Suprapubic skin (tissue), 4 donors: ENCODE measurements around the gene HIF3A. TPM values are rescaled to one million over a fixed set of nuclear protein-coding genes. Genes with fewer than 3 reads are reported as not detected.

Source experiments
- DNase-seq, 2 donors: peaks; one replicate each; pipeline ENCODE4 v3.0.0-alpha.2; 2019; ENCODE audit warnings: low spot score in 2 of 2
- H3K27ac ChIP-seq: fragments of 200-600 bp; sonication (generic); one replicate; pipeline ENCODE4 v1.5.1; 2019
- H3K27me3 ChIP-seq: fragments of 200-600 bp; sonication (generic); one replicate; pipeline ENCODE4 v1.5.1; 2019
- H3K36me3 ChIP-seq: fragments of 200-600 bp; sonication (generic); one replicate; pipeline ENCODE4 v1.5.1; 2019
- H3K4me1 ChIP-seq: fragments of 200-600 bp; sonication (generic); one replicate; pipeline ENCODE4 v1.5.1; 2019
- H3K4me3 ChIP-seq: fragments of 200-600 bp; sonication (generic); one replicate; pipeline ENCODE4 v1.5.1; 2019; ENCODE audit warnings: mild to moderate bottlenecking
- H3K9me3 ChIP-seq: fragments of 200-600 bp; sonication (generic); one replicate; pipeline ENCODE4 v1.5.1; 2019
- EP300 ChIP-seq: sonication (generic); formaldehyde crosslinking; IDR thresholded peaks from one replicate; pipeline ENCODE4 v1.6.1; 2017; ENCODE audit warnings: antibody characterized with exemption
- POLR2A ChIP-seq, 2 donors: fragments of 450-650 bp; IDR thresholded peaks; one replicate each; pipeline ENCODE4 v1.6.1; 2017; ENCODE audit warnings: antibody characterized with exemption in 2 of 2, mild to moderate bottlenecking in 2 of 2, moderate library complexity in 2 of 2
- POLR2AphosphoS5 ChIP-seq, 3 donors: sonication (generic); formaldehyde crosslinking; IDR thresholded peaks; one replicate each; pipeline ENCODE4 v1.6.1; 2017; ENCODE audit warnings: antibody characterized with exemption in 3 of 3
- WGBS: methylation state at CpG from one replicate; pipeline ENCODE4 v1.1.5; 2018; 5-methylcytosine and 5-hydroxymethylcytosine counted together
- total RNA-seq, 4 donors: library from RNA; depleted of rRNA; stranded (reverse); fragments of >200 nt; gene quantifications; one replicate each; pipeline ENCODE4 v1.1.0, GENCODE V29; 2016
- TF ChIP-seq, protein P1 (sequence below), 2 donors: fragments of 200-600 bp in 1 of 2; fragments of 450-650 bp in 1 of 2; sonication (generic) in 1 of 2; IDR thresholded peaks; one replicate each; pipeline ENCODE4 v1.5.1; 2016 to 2019; ENCODE audit warnings: antibody characterized with exemption in 2 of 2, mild to moderate bottlenecking in 1 of 2, moderate library complexity in 1 of 2

Gene HIF3A
- total RNA-seq, 4 donors from 2014 or later: 6.6 to 30.0 (median 18.5) TPM

DNA sequence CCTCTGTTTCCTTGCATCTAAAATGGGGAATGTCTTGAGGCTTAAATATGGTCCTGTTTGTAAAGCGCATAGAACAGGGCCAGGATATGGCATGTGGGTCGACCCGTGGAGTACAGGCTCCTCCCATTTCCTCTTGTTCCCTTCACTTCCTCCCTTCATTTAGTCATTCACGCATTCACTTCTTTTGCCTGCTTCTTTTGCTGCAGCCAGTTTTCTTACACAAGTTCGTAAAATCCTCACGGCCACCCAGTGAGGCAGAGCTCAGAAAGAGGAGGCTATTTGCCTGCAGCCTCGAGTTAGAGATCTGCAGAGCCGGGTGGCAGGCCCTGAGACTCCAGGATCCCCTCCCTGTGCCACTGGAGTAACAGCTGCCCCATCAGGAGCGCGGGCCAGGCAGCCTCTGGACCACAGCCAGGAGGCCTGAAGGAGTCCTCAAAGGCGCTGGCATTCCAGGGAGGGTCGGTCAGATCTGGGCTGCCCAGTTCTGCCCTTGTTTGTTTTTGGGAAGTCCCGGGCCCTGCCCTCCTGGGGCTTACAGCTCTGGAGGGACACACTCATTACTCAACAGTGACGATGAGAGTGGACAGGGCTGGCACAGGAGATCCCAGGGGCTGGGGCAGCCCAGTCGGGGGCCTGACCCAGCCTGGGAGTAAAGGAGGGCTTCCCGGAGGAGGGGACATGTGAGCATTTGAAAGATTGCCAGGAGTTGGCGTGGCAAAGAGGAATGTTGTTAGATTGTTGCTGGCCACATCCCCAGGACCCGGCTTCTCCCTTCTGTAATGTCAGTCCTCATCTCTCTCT, 54.6 kb downstream of the HIF3A start:
- H3K27me3 ChIP-seq: no peaks in the 10 kb centered on the region
- 25% methylated on average over 14 of the region's 18 CpGs for WGBS

DNA sequence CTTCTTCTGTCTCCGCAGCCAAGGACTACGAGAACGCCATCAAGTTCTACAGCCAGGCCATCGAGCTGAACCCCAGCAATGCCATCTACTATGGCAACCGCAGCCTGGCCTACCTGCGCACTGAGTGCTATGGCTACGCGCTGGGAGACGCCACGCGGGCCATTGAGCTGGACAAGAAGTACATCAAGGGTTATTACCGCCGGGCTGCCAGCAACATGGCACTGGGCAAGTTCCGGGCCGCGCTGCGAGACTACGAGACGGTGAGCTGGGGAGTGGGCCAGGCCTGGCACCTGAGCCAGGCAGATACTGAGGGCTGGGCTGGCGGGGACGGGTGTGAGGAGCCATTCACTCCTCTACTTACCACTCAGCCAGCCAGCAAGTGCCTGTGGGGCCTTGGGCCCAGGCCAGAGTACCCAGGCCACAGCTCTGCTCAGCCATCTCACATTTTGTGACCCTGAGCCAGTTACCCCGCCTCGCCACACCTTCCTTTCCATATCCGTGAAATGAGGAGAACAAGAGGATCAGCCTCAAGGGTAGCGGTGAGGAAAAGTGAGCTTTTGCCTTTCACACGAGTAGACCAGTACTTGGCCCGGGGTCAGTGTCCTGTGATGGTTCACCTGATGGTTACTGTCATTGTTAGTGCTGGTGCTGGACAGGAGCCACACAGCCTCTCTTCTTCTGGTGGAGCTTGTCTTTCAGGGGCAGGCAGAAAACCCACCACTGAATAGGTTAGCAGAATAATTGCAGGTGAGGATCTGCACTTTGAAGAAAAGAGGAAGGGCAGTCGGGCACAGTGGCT, 57.1 kb downstream of the HIF3A start:
- TF ChIP-seq, protein P1, sequence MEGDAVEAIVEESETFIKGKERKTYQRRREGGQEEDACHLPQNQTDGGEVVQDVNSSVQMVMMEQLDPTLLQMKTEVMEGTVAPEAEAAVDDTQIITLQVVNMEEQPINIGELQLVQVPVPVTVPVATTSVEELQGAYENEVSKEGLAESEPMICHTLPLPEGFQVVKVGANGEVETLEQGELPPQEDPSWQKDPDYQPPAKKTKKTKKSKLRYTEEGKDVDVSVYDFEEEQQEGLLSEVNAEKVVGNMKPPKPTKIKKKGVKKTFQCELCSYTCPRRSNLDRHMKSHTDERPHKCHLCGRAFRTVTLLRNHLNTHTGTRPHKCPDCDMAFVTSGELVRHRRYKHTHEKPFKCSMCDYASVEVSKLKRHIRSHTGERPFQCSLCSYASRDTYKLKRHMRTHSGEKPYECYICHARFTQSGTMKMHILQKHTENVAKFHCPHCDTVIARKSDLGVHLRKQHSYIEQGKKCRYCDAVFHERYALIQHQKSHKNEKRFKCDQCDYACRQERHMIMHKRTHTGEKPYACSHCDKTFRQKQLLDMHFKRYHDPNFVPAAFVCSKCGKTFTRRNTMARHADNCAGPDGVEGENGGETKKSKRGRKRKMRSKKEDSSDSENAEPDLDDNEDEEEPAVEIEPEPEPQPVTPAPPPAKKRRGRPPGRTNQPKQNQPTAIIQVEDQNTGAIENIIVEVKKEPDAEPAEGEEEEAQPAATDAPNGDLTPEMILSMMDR (IDR thresholded peaks at IDR 0.05): no peak
- TF ChIP-seq POLR2AphosphoS5 (IDR thresholded peaks at IDR 0.05): no peak
- no peak for TF ChIP-seq EP300
- no peak for TF ChIP-seq POLR2A (IDR thresholded peaks at IDR 0.05)
- no peaks in the 10 kb centered on the region for H3K9me3 ChIP-seq
- H3K27ac ChIP-seq: no peak overlapping the region
- peaks cover 40% of the 10 kb centered on the region for H3K36me3 ChIP-seq
- H3K4me3 ChIP-seq: no peak overlapping the region
- peaks cover 32% of the 10 kb centered on the region for H3K4me1 ChIP-seq
- WGBS: 63% methylated on average over 22 of the region's 28 CpGs
- no peak for DNase-seq
- no peaks in the 10 kb centered on the region for H3K27me3 ChIP-seq

More for the DNA sequence above, 54.6 kb downstream of the HIF3A start:
- DNase-seq: peak in 1 of 2 donors; percentile 85
- Histone ChIP-seq H3K36me3 (peaks cover 35% of the 10 kb centered on the region), H3K9me3 (no peaks in the 10 kb centered on the region), H3K4me3 (no peak overlapping the region), H3K4me1 (peaks cover 50% of the 10 kb centered on the region), H3K27ac (peak overlapping the region; percentile 59)
- TF ChIP-seq, protein P1 (IDR thresholded peaks at IDR 0.05): no peak
- TF ChIP-seq EP300 (no peak), POLR2AphosphoS5 (IDR thresholded peaks at IDR 0.05) (no peak), POLR2A (IDR thresholded peaks at IDR 0.05) (no peak)

DNA sequence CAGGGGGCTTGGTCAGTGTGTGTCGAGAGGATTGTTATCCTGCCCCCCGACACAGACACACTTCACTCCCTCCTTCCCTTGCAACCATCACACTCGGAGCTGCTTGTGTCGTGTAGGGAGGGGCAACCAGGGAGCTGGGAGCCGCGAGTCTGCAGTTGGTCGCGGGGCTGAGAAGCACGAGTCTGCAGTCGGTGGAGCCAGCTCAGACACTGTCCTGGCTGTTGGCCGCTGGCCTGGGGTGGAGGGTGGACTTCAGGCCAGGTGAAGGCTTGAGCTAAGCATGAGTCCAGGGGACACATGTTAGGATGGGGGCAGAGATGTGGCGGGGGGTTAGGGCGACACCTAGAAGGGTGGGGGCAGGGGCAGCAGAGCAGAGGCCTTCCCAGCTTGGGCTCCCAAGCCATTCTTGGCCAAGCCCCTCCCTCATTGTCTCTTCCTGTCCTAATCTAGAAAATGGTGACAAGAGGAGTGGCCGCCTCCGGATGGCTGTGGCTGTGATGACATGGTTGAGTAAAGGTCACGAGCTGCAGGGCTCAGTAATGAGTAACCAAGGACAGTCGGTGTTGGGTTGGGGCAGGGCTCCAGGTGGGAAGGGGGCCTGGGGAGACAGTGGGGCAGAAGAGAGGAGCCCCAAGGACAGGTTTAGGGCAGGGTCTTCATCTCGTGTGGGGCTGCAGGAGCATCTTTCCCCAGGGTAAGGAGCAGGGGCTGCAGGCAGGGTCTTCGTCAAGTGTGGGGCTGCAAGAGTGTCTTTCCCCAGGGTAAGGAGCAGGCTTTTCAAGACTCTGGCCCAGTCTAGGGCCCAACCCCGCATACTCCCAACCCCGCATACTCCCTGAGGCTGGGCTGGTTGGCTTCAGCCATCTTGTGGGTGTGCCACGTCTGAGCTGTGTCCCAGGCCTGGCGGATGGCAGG, 58.6 kb downstream of the HIF3A start:
- Histone ChIP-seq H3K4me3 (no peak overlapping the region), H3K27me3 (no peaks in the 10 kb centered on the region), H3K9me3 (no peaks in the 10 kb centered on the region), H3K4me1 (peaks cover 18% of the 10 kb centered on the region), H3K36me3 (peaks cover 40% of the 10 kb centered on the region), H3K27ac (no peak overlapping the region)
- 87% methylated on average over 10 of the region's 23 CpGs for WGBS
- TF ChIP-seq EP300 (no peak), POLR2AphosphoS5 (IDR thresholded peaks at IDR 0.05) (no peak), POLR2A (IDR thresholded peaks at IDR 0.05) (no peak)
- TF ChIP-seq, protein P1 (IDR thresholded peaks at IDR 0.05): no peak
- DNase-seq: peak in 1 of 2 donors; percentile 55

DNA sequence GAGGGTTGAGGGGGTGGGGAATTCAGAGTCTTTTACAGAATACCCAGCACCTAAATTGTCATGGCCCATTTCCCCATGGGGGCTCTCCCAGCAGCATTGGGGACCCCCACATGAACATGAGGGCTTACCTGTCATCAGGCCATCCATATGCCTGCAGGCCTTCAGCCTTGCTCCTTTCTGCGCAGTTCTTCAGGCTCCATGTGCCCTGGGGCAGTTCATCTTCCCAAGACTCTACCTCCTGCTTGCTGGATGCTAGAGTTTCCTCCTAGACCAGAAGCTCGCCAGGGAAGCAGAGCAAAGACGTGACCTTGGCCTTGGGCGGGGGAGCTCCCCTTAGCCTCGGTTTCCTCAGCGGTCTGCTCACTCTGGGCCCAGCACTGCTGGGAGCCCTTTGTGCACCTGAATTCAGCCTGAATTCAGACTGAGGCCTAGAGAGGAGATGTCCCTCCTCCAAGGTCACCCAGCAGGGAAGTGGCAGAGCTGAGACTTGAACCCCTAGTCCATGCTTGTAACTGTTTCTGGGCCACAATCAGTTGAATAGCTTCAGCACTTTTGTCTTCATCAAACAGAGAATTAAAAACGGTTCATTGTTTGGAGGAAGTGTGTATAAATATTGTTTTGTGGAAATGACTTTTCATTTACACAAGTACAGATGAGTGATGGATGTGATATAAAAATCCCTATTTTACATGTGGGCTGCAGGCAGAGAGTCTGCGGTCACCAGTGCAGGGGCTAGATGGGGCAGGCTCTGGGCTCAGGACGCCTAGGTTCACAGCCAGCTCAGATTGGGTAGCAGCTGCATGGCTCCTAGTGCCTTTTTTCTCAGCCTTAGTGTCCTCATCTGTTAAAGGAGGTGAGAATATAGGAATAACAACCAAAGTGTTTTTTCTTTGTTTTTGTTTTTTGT, 59.6 kb downstream of the HIF3A start:
- H3K36me3 ChIP-seq: peaks cover 40% of the 10 kb centered on the region
- no peak overlapping the region for H3K4me3 ChIP-seq
- H3K27me3 ChIP-seq: no peaks in the 10 kb centered on the region
- no peak for TF ChIP-seq EP300
- no peak for TF ChIP-seq POLR2A (IDR thresholded peaks at IDR 0.05)
- TF ChIP-seq, protein P1 (IDR thresholded peaks at IDR 0.05): no peak
- no peak for TF ChIP-seq POLR2AphosphoS5 (IDR thresholded peaks at IDR 0.05)
- H3K27ac ChIP-seq: no peak overlapping the region
- WGBS: 85% methylated on average over 8 of the region's 9 CpGs
- no peaks in the 10 kb centered on the region for H3K9me3 ChIP-seq
- peaks cover 9% of the 10 kb centered on the region for H3K4me1 ChIP-seq
- peak; percentile 53 to 57 for DNase-seq
